SIG-M5 (cell line): ENCODE measurements around the gene PTGER2.

Source experiments
- DNase-seq: peaks from one replicate; lab custom pipeline; 2025; lab: John Stamatoyannopoulos, UW

Gene PTGER2

GRCh38 chr14:52339262-52339661 is 25.1 kb downstream of the PTGER2 start:
- no peak for DNase-seq

- no peak for DNase-seq
Observed at GRCh38 chr14:52342849-52343596, 28.9 kb downstream of the PTGER2 start.

- DNase-seq: no peak
Observed at GRCh38 chr14:52346778-52347177, 32.7 kb downstream of the PTGER2 start.

GRCh38 chr14:52348279-52348678 is 34.2 kb downstream of the PTGER2 start:
- no peak for DNase-seq

GRCh38 chr14:52348776-52349175 is 34.7 kb downstream of the PTGER2 start:
- DNase-seq: no peak

GRCh38 chr14:52349731-52350130 is 35.6 kb downstream of the PTGER2 start:
- no peak for DNase-seq

GRCh38 chr14:52350445-52350844 is 36.3 kb downstream of the PTGER2 start:
- no peak for DNase-seq

GRCh38 chr14:52351233-52352060 is 37.3 kb downstream of the PTGER2 start:
- no peak for DNase-seq

- DNase-seq: no peak
Observed at GRCh38 chr14:52352061-52352491, 38.0 kb downstream of the PTGER2 start.

- no peak for DNase-seq
Observed at GRCh38 chr14:52352569-52352968, 38.5 kb downstream of the PTGER2 start.

GRCh38 chr14:52354242-52354641 is 40.1 kb downstream of the PTGER2 start:
- no peak for DNase-seq

GRCh38 chr14:52355016-52355431 is 40.9 kb downstream of the PTGER2 start:
- no peak for DNase-seq

GRCh38 chr14:52355526-52355925 is 41.4 kb downstream of the PTGER2 start:
- DNase-seq: no peak

GRCh38 chr14:52356025-52356424 is 41.9 kb downstream of the PTGER2 start:
- DNase-seq: no peak

- DNase-seq: no peak
Observed at GRCh38 chr14:52360831-52361230, 46.7 kb downstream of the PTGER2 start.

- no peak for DNase-seq
Observed at GRCh38 chr14:52363041-52363704, 49.1 kb downstream of the PTGER2 start.

- no peak for DNase-seq
Observed at GRCh38 chr14:52363961-52364360, 49.8 kb downstream of the PTGER2 start.

- no peak for DNase-seq
Observed at GRCh38 chr14:52365071-52365470, 51.0 kb downstream of the PTGER2 start.

- no peak for DNase-seq
Observed at GRCh38 chr14:52366796-52367315, 52.7 kb downstream of the PTGER2 start.

GRCh38 chr14:52369305-52369801 is 55.2 kb downstream of the PTGER2 start:
- DNase-seq: no peak

GRCh38 chr14:52370406-52370935 is 56.4 kb downstream of the PTGER2 start:
- no peak for DNase-seq

GRCh38 chr14:52377940-52378339 is 63.8 kb downstream of the PTGER2 start:
- no peak for DNase-seq
